Fibroblast of mammary gland (primary cell): ENCODE results near the gene RBM38.

Experiments used
- DNase-seq: peaks from one replicate; pipeline ENCODE4 v3.0.0-alpha.2; 2010; ENCODE audit warnings: low read depth
- H3K4me3 ChIP-seq: 2 replicates; pipeline ENCODE4 v1.5.1; 2011; ENCODE audit warnings: low read depth, mild to moderate bottlenecking, low read length, moderate library complexity; ENCODE audit not compliant: control insufficient read depth
- TF ChIP-seq, protein P1 (sequence below): conservative IDR thresholded peaks from 2 replicates; pipeline ENCODE4 v1.5.1; 2011; ENCODE audit warnings: low read depth, low read length, inconsistent platforms; ENCODE audit not compliant: control insufficient read depth, insufficient read depth

Gene RBM38

DNA sequence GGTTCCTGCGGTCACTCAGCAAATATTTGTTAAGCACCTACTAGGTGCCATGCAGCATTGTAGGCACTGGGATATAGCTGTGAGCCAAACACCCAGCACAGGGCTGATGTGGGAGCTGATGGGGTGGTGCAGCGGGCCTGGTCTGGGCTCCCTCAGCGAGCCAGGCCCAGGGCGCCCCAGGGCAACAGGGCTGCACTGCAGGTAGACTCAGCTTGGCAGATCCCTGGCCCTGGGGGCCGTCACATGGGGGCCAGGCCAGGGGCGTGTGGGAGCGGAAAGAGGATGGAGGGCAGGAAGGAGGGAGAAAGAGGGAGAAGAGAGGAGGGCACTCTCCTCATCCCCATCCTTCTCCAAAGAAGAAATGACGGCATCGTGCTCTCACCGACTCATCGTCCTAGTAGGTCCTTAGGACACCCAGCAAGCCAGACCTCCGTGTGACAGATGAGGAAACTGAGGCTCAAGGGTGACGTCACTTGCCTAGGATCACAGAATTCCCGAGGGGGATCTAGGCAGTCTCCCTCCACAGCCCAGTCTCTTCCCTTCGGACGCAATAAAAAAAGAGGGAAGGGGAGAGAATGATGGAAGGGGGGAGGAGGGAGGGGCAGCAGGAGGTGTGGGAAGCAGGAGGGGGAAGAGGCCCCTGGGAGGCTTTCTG is 53.3 kb downstream of the RBM38 start:
- TF ChIP-seq, protein P1, sequence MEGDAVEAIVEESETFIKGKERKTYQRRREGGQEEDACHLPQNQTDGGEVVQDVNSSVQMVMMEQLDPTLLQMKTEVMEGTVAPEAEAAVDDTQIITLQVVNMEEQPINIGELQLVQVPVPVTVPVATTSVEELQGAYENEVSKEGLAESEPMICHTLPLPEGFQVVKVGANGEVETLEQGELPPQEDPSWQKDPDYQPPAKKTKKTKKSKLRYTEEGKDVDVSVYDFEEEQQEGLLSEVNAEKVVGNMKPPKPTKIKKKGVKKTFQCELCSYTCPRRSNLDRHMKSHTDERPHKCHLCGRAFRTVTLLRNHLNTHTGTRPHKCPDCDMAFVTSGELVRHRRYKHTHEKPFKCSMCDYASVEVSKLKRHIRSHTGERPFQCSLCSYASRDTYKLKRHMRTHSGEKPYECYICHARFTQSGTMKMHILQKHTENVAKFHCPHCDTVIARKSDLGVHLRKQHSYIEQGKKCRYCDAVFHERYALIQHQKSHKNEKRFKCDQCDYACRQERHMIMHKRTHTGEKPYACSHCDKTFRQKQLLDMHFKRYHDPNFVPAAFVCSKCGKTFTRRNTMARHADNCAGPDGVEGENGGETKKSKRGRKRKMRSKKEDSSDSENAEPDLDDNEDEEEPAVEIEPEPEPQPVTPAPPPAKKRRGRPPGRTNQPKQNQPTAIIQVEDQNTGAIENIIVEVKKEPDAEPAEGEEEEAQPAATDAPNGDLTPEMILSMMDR, result no peak
- DNase-seq, result no peak
- no peak overlapping the region for H3K4me3 ChIP-seq

DNA sequence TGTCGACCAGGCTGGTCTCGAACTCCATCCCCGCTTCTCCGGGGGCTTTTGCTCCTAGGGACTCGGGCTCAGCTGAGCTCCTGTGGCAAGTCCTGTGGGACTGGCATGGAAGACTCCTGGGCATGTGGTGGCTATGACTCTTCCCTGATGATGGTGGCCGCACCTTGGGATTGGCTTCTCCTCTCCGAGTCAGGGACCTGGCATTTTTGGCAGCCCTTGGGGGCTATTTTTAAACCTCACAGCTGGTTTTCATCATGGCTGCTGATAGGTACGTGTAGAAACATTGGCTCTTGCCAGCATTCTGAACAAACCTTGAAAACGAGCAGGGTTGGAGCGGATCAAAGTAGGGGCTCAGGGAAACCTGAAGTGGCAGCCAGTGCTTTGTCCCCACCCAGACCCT is 54.1 kb downstream of the RBM38 start:
- DNase-seq, result peak; percentile 71
- no peak overlapping the region for H3K4me3 ChIP-seq
- TF ChIP-seq, protein P1, result no peak

DNA sequence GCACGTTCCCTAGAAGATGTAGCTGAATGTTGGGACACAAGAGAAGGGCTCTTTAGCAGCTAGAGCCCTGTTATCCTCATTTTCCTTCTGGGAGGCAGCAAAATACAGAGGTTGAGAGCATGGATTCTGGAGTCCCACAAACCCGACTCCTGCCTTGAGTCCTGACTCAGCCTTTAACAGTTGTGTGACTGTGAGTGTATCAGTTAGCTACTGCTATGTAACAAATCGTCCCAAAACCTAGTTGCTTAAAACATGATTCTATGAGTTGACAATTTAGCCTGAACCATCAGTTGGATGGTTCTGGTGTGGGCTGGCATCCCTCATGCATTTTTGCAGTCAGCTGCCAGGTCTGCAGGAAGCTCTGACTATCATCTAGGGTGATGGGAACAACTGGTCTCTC is 54.6 kb downstream of the RBM38 start:
- TF ChIP-seq, protein P1, result no peak
- no peak for DNase-seq
- H3K4me3 ChIP-seq, result no peak overlapping the region

DNA sequence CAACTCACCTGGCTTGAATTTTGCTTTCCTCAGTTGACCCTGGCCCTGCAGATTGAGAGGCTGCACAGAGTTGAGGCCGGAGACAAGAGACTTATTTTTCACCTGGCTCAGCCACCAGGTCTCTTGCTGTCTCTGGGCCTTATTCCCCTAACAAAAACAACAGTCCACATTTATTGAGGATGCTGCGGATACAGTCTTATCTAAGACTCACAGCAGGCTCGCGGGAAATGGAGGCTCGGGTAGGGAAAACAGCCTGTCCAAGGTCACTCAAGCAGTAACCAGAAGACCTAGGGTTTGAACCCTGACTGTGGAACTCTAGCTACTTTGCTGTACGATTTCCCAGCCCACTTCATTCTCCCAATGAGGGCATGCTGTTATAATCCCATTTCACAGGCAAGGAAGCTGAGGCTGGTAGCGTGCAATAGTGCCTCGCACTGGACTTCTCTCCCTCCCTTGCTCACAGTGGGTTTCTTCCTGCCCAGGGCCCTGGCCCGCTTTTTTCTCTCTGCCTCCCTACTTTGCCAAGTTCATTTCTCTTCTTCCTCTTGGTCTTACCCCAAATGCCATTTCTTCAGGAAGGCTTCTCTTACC is 57.7 kb downstream of the RBM38 start:
- no peak overlapping the region for H3K4me3 ChIP-seq
- TF ChIP-seq, protein P1, result no peak
- no peak for DNase-seq

DNA sequence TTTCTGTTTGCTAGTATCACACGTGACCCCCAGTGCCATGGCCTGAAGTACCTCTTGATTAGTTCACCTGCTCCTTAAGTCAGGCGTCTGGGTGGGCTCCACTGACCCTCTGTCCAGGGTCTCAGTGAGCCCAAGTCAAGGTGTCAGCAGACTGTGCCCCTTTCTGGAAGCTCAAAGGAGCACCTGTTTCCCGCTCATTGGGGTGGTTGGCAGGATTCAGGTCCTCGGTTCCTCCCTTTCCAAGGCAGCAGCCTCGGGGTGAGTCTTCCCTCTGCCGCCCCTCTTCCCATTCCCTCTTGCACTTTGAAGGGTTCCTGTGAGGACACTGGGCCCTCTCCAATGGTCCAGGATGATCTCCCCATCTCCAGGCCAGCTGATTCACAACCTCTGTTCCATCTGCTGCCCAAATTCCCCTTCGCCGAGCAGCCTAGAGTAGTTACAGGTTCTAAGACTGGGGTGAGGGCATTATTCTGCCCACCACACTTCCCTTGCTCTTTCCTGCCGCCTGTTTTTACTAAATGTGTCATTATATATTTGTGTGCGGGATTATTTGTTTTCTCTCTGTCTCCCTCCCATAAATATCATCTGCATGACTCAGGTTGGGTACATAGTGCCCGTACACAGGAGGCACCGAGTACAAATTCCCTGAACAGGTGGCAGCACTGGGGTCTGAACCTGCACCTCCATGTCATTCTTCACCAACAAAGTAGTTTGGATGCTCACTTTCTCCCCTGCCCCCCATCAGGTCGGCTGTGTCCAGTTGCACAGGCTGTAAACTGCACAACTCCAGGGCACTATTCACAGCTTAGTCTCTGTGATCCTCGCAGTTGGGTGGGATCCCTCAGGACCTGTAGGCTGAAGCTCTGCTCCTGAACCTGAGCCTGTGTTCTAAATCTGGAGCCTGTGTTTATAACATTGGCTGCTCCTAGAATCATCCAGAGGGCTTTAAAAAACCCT is 58.5 kb downstream of the RBM38 start:
- no peak for DNase-seq
- H3K4me3 ChIP-seq, result no peak overlapping the region
- TF ChIP-seq, protein P1, result no peak

DNA sequence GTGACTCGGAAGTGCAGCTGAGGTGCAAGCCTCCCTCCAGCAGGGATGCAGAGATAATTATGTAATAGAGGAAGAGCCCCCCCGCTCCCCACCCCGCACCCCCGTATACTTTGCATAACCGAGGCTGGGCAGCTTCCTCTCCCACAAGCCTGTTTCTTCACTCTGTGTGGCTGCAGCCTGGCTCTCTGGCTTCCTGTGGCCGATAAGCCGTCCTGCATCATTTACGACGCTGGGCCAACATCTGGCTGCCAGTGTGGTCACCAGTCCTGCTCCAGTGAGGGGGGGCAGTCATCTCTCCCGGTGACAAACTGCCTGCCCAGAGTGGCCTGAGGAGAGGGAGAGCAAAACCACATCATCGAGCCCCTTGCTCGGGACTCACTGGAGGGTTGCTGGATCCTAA is 59.2 kb downstream of the RBM38 start:
- TF ChIP-seq, protein P1, result no peak
- H3K4me3 ChIP-seq, result no peak overlapping the region
- DNase-seq, result no peak
